Suprapubic skin (tissue), 3 donors: ENCODE results near the gene FGF11.

Experiments
- CTCF ChIP-seq, 2 donors: fragments of 200-600 bp in 1 of 2; fragments of 450-650 bp in 1 of 2; sonication (generic) in 1 of 2; IDR thresholded peaks; one replicate each; pipeline ENCODE4 v1.5.1; 2016 to 2019; ENCODE audit warnings: antibody characterized with exemption in 2 of 2, mild to moderate bottlenecking in 1 of 2, moderate library complexity in 1 of 2
- POLR2AphosphoS5 ChIP-seq, 3 donors: sonication (generic); formaldehyde crosslinking; IDR thresholded peaks; one replicate each; pipeline ENCODE4 v1.6.1; 2017; ENCODE audit warnings: antibody characterized with exemption in 3 of 3

- no peak for TF ChIP-seq CTCF (IDR thresholded peaks at IDR 0.05)
- no peak for TF ChIP-seq POLR2AphosphoS5 (IDR thresholded peaks at IDR 0.05)
Observed at GRCh38 chr17:7407485-7408251, 31.6 kb upstream of the FGF11 start, which contains the start of gene NLGN2.
